Endometrial microvascular endothelial cells (primary cell): ENCODE measurements around the gene MDFI. TPM values are rescaled to one million over a fixed set of nuclear protein-coding genes. Genes with fewer than 3 reads are reported as not detected.

Experiments used
- in situ Hi-C: cut with HindIII; loops from 2 replicates; pipeline ENCODE4 v1.10.0; 2017; ENCODE audit warnings: low sequenced_read_pairs, low pct_unique_long_range_greater_than_20kb; ENCODE audit errors: inconsistent ontology term
- total RNA-seq: library from RNA; depleted of rRNA; stranded (reverse); fragments of >200 nt; gene quantifications from one replicate; pipeline ENCODE4 v1.2.3, GENCODE V29; 2015; ENCODE audit errors: inconsistent ontology term

Gene MDFI
- total RNA-seq, 1 donor from 2014 or later: 52.2 TPM

DNA sequence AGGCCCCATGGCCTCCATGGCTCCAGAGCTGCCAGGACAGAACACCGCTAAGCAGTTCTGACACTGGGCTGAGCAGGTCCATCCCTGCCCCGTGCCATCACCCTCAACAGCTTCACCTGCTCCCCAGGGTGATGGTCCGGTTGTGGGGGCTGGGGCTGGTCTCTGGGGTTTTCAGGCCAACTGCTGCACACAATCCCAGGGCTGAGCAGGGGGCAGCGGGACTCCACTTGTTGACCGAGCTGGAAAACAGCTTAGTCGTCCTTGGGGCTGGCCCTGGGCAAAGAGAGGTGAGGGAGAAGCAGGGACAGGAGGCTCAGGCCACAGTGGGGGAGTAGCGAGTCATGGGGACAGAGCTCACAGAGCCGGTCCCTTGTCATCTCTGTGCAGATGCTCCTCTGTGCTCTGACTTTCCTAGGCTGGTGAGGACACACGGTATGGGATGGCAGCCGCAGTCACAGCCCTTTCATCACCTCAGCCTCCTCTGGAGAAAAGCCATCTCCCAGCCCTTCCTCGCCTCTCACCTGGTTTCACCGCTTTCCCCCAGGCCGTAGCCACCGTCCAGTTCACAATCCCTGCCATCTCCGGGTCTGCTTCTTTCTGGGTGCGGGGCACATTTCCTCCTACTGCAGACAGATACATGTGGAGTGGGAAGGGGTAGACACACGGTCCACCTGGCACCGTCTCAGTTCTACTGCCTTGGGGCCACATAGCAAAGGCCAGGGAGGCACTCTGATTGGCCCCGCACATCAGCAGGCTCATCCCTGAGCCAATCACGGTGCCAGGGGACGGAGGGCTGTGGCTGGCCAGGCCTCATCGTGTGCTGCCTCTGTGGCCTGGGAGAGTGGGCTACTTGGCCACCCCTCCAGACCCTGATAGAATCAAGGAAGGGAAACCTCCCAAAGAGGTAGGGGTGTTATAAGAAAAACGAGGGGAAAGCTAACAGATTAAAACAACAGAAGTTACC, 19.1 kb downstream of the MDFI start:
- in situ Hi-C loops: no loop called here

GRCh38 chr6:41658636-41659035, 20.4 kb downstream of the MDFI start:
- in situ Hi-C loops: no loop called here

- in situ Hi-C loops: no loop called here
Observed at GRCh38 chr6:41659935-41660334, 21.7 kb downstream of the MDFI start.

GRCh38 chr6:41663568-41663967, 25.3 kb downstream of the MDFI start:
- in situ Hi-C loops: no loop called here

DNA sequence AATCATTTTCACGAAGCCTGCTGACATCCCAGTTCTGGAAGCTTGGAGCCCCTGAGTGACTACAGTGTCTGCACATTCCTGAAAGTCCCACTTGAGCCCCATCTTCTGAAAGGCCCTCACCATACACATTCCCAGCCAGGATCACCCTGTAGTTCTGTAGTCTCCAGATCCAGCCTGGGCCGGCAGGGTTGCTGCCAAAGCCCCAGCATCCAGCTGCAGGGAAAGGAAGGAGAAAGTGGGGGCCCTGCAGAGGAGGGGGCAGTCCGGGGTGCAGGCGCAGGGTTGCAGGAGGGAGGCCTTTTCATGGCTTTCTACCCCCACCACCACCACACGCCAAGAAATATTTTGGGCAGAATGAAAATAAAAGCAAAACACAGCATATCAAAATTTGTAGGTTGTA, 26.0 kb downstream of the MDFI start:
- in situ Hi-C loops: no loop called here

GRCh38 chr6:41667195-41667594, 28.9 kb downstream of the MDFI start:
- in situ Hi-C loops: no loop called here

GRCh38 chr6:41668968-41669367, 30.7 kb downstream of the MDFI start:
- in situ Hi-C loops: no loop called here

GRCh38 chr6:41670703-41671360, 32.6 kb downstream of the MDFI start:
- in situ Hi-C loops: no loop called here

- in situ Hi-C loops: no loop called here
Observed at GRCh38 chr6:41671376-41671775, 33.1 kb downstream of the MDFI start.

DNA sequence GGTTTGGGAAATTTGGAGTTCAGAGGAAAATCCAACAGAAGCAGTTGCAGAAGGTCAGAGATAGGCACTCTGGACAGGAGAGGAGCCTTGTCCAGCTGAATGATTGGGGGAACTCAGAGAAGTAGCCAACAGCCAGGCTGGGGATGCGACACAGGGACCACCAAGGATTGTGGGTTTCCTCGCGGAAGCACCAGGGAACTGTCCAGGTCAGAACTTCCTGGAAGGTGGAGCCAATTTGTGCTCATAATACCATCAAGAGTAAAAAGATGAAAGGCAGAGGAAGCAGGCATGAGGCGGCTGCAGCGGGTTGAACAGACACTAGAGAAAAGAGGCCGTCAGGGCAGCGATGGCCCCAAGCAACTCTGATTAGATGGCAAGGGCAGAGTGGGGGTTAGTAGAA, 33.7 kb downstream of the MDFI start:
- in situ Hi-C loops: no loop called here

- in situ Hi-C loops: no loop called here
Observed at GRCh38 chr6:41672816-41673703, 34.8 kb downstream of the MDFI start.

DNA sequence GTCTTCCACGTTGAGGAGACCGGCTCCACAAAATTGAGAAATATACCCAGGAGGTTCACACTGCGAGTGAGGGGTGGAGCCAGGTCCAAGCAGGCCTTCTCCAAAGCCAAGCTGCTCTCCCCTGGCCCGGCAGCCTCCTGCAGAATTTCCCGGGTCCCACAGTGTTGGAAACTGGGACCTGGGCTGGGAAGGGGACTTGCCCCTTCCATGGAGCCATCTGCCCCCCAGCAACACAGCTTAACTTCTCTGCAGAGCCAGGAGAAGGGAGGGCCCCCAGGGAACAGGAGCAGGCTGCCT, 35.4 kb downstream of the MDFI start:
- in situ Hi-C loops: no loop called here

GRCh38 chr6:41674231-41675000, 36.1 kb downstream of the MDFI start:
- in situ Hi-C loops: no loop called here

GRCh38 chr6:41675176-41675775, 37.0 kb downstream of the MDFI start:
- in situ Hi-C loops: no loop called here

GRCh38 chr6:41675992-41676391, 37.7 kb downstream of the MDFI start:
- in situ Hi-C loops: no loop called here

- in situ Hi-C loops: no loop called here
Observed at GRCh38 chr6:41676431-41676830, 38.2 kb downstream of the MDFI start.

- in situ Hi-C loops: no loop called here
Observed at GRCh38 chr6:41677124-41677921, 39.1 kb downstream of the MDFI start.
